ENCODE measurements around the gene STKLD1. TPM values are rescaled to one million over a fixed set of nuclear protein-coding genes. Genes with fewer than 3 reads are reported as not detected.

STKLD1 gene
- total RNA-seq, 4 donors from 2014 or later, result 0.38 TPM; not detected in 3

DNA sequence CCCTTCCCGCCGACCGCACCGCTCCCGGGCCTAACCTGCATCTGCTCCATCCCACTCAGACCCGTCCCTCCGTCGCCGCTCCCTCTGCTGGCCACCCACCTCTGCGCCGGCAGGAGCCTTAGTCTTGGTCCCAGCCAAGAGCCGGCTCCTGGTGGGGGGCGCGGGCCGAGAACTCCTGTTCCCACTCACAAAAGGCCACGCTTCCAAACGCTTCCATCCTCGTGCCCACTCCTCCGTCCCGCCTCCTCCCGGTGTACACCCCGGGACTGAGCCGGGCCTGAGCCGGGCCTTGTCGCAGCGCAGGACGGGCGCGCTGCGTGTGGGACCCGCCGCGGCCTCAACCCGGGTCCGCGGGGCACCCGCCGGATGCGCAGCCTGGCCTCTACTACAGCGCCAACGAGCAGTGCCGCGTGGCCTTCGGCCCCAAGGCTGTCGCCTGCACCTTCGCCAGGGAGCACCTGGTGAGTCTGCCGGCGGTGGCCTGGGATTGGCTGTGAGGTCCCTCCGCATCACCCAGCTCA is 53.5 kb downstream of the STKLD1 start:
- H3K27ac ChIP-seq, result no peak overlapping the region
- H3K36me3 ChIP-seq, result no peaks in the 10 kb centered on the region
- TF ChIP-seq, protein P1, sequence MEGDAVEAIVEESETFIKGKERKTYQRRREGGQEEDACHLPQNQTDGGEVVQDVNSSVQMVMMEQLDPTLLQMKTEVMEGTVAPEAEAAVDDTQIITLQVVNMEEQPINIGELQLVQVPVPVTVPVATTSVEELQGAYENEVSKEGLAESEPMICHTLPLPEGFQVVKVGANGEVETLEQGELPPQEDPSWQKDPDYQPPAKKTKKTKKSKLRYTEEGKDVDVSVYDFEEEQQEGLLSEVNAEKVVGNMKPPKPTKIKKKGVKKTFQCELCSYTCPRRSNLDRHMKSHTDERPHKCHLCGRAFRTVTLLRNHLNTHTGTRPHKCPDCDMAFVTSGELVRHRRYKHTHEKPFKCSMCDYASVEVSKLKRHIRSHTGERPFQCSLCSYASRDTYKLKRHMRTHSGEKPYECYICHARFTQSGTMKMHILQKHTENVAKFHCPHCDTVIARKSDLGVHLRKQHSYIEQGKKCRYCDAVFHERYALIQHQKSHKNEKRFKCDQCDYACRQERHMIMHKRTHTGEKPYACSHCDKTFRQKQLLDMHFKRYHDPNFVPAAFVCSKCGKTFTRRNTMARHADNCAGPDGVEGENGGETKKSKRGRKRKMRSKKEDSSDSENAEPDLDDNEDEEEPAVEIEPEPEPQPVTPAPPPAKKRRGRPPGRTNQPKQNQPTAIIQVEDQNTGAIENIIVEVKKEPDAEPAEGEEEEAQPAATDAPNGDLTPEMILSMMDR (IDR thresholded peaks at IDR 0.05), result peak in 3 of 6 experiments; percentile 11 to 16 (median 14)
- TF ChIP-seq POLR2A (IDR thresholded peaks at IDR 0.05), result no peak
- H3K4me3 ChIP-seq, result no peak overlapping the region
- 42 to 53% methylated on average over 6 to 12 of the region's 49 CpGs for WGBS, 2 donors
- H3K4me1 ChIP-seq, result peaks cover 0 to 23% (median 9%) of the 10 kb centered on the region in 3 donors
- H3K27me3 ChIP-seq, result peaks cover 0 to 49% (median 2%) of the 10 kb centered on the region in 4 donors
- DNase-seq, result no peak
- intact Hi-C loops (cut with DNase I), result no loop called here
- H3K9me3 ChIP-seq, result no peaks in the 10 kb centered on the region

DNA sequence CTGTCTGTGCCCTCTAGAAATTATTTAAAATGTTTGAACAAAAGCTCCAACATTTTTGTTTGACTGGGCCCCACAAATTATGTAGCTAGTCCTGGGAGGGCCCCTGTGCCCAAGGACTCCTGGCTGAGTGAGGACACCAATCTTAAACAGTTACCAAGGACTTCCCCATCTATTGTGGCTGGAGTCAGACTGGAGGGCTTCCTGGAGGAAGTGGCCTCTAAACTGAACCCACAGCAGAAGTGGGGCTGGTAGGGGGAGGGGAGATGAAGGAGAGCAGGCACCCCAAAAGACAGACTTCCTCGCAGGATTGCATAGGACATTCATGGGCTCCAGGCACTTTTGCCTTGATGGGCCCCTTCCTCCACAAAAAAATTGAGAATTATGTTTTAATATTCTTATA is 54.1 kb downstream of the STKLD1 start:
- TF ChIP-seq, protein P1 (IDR thresholded peaks at IDR 0.05), result no peak
- TF ChIP-seq POLR2A (IDR thresholded peaks at IDR 0.05), result no peak
- WGBS, 2 donors, result 88 to 90% methylated on average over 1 of the region's 1 CpG
- Histone ChIP-seq H3K4me3 (no peak overlapping the region), H3K9me3 (no peaks in the 10 kb centered on the region), H3K4me1 (peaks cover 0 to 23% (median 9%) of the 10 kb centered on the region in 3 donors), H3K27me3 (peaks cover 0 to 46% (median 2%) of the 10 kb centered on the region in 4 donors), H3K27ac (no peak overlapping the region), H3K36me3 (no peaks in the 10 kb centered on the region)
- DNase-seq, result no peak
- intact Hi-C loops (cut with DNase I), result no loop called here

DNA sequence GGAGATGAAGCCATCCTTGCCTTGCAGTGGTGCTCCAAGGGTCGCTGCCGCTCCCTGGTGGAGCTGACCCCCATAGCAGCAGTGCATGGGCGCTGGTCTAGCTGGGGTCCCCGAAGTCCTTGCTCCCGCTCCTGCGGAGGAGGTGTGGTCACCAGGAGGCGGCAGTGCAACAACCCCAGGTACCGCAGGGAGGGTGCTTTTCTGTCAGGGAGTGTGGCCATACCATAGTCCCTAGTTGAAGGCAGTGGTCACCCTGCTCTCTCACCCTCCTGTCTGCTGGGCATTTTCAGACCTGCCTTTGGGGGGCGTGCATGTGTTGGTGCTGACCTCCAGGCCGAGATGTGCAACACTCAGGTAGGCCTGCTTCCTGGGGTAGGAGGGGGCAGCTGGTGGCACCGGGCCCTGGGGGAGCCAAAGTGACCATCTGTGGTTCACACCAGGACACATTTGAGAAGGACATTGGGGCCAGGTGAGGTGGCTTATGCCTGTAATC is 57.2 kb downstream of the STKLD1 start:
- peaks cover 0 to 15% (median 4%) of the 10 kb centered on the region in 3 donors for H3K4me1 ChIP-seq
- intact Hi-C loops (cut with DNase I), result no loop called here
- no peak overlapping the region for H3K27ac ChIP-seq
- 90% methylated on average over 2 of the region's 11 CpGs; no CpG with 5 or more reads in 1 of the 2 donors for WGBS, 2 donors
- H3K27me3 ChIP-seq, result peaks cover 0 to 16% (median 0%) of the 10 kb centered on the region in 4 donors
- no peak for TF ChIP-seq POLR2A (IDR thresholded peaks at IDR 0.05)
- TF ChIP-seq, protein P1 (IDR thresholded peaks at IDR 0.05), result no peak
- H3K4me3 ChIP-seq, result no peak overlapping the region
- no peaks in the 10 kb centered on the region for H3K9me3 ChIP-seq
- H3K36me3 ChIP-seq, result no peaks in the 10 kb centered on the region
- no peak for DNase-seq

DNA sequence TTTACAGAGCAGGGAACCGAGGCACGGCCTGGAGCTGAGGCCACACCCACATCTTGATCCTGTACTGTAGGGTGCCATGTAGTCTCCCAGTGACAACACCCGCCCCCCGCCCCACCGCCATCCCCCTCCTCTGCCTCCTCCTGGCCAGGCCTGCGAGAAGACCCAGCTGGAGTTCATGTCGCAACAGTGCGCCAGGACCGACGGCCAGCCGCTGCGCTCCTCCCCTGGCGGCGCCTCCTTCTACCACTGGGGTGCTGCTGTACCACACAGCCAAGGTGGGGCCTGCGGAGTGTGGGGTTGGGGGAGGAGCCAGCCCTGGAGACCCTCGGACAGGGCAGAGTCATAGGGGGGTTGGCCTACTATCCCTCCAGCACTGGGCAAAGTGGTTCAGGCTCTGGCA is 60.5 kb downstream of the STKLD1 start:
- TF ChIP-seq POLR2A (IDR thresholded peaks at IDR 0.05), result no peak
- TF ChIP-seq, protein P1 (IDR thresholded peaks at IDR 0.05), result no peak
- no peaks in the 10 kb centered on the region for H3K27me3 ChIP-seq
- intact Hi-C loops (cut with DNase I), result no loop called here
- H3K27ac ChIP-seq, result no peak overlapping the region
- no peak overlapping the region for H3K4me3 ChIP-seq
- H3K4me1 ChIP-seq, result no peaks in the 10 kb centered on the region
- no peaks in the 10 kb centered on the region for H3K36me3 ChIP-seq
- no peak for DNase-seq
- no peaks in the 10 kb centered on the region for H3K9me3 ChIP-seq
- WGBS, 2 donors, result 59% methylated on average over 5 of the region's 16 CpGs; no CpG with 5 or more reads in 1 of the 2 donors

DNA sequence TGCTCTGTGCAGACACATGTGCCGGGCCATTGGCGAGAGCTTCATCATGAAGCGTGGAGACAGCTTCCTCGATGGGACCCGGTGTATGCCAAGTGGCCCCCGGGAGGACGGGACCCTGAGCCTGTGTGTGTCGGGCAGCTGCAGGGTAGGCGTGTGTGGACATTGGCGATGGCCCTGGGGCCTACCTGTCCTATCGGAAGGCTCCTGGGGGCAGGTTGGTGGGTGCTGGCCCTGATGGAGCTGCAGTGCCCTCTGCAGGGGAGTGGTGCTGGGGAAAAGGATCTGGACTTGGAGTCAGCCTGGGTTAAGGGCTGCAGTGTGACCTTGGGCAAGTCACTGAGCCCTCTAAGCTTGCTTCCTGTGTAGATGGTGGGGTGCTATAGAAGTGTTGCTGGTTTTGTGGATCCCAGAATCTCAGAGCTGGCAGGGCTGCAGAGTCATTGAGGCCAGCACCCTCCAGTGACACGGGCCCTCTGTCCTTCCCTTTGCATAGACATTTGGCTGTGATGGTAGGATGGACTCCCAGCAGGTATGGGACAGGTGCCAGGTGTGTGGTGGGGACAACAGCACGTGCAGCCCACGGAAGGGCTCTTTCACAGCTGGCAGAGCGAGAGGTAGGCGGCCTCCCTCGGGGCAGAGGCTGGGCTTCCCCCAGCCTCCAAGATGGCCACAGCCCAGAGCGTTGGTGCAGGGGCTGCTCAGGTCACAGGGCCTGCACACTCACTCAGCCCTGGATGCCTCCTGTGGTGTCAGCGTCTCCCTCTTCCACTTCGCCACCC is 61.8 kb downstream of the STKLD1 start:
- no peak overlapping the region for H3K27ac ChIP-seq
- no peak overlapping the region for H3K4me3 ChIP-seq
- intact Hi-C loops (cut with DNase I), result no loop called here
- H3K4me1 ChIP-seq, result no peaks in the 10 kb centered on the region
- H3K9me3 ChIP-seq, result no peaks in the 10 kb centered on the region
- WGBS, 2 donors, result 90% methylated on average over 5 of the region's 20 CpGs; no CpG with 5 or more reads in 1 of the 2 donors
- no peaks in the 10 kb centered on the region for H3K27me3 ChIP-seq
- H3K36me3 ChIP-seq, result no peaks in the 10 kb centered on the region
- TF ChIP-seq POLR2A (IDR thresholded peaks at IDR 0.05), result no peak
- TF ChIP-seq, protein P1 (IDR thresholded peaks at IDR 0.05), result no peak
- DNase-seq, result no peak

Data from esophagus squamous epithelium (tissue), 5 donors.